Measurements from ENCODE around the gene ZSCAN25. TPM values are rescaled to one million over a fixed set of nuclear protein-coding genes. Genes with fewer than 3 reads are reported as not detected.
"Not testable (repeated sequence)": the region's sequence is repeated elsewhere in the genome, so short reads cannot be mapped to it uniquely, and the experiment has no call there.

The ZSCAN25 gene
- total RNA-seq, 1 donor from 2014 or later, result 29.4 TPM

DNA sequence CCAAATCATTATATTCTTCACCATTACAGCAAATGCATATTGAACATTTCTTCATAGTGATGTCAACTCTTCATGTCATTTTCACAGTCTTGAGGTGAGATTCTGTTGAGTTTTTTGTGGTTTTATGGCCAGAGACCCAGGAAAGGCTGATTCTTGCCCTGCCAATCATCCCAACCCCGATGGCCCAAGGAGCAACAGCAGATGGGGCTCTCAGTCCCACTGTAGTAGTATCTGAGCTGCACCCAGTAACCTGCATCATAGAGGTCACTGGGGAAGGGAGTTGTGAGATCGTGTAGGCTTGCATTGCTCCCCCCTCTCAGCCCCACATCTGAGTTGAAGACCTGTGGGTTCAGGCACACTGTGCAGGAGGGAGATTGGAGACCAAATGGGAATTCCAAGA lies 26.7 kb downstream of the ZSCAN25 start:
- DNase-seq, result no peak
- Mint-ChIP-seq H3K4me3 (no peak overlapping the region), H3K27ac (no peak overlapping the region), H3K27me3 (no peaks in the 10 kb centered on the region), H3K9me3 (peaks cover 11% of the 10 kb centered on the region), H3K36me3 (ENCODE audit: low read depth) (peaks cover 63% of the 10 kb centered on the region), H3K4me1 (peaks cover 18% of the 10 kb centered on the region)
- intact Hi-C loops (cut with micrococcal nuclease), result no loop called here

DNA sequence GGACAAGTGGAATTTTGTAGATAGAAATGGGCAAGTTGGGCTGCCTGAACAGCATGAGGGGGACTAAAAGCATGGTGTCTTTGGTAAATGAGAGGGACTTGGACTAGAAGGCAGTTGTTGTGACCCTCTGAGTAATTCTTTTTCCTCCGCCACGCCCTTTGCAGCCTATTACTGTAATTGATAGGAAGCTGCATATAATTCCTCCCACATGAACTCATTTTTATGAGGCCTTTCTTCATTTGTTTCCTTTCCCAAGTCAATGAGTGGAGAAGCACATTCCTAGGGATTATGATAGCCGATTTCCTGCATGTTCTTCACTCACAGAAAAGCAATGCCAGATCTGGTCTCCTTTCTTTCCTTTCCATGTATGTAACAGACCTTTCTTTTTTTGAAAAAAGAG lies 27.7 kb downstream of the ZSCAN25 start:
- no peak overlapping the region for H3K4me3 Mint-ChIP-seq
- H3K27me3 Mint-ChIP-seq, result no peaks in the 10 kb centered on the region
- intact Hi-C loops (cut with micrococcal nuclease), result no loop called here
- H3K36me3 Mint-ChIP-seq (ENCODE audit: low read depth), result peaks cover 66% of the 10 kb centered on the region
- peaks cover 18% of the 10 kb centered on the region for H3K4me1 Mint-ChIP-seq
- H3K27ac Mint-ChIP-seq, result no peak overlapping the region
- no peak for DNase-seq
- H3K9me3 Mint-ChIP-seq, result peaks cover 11% of the 10 kb centered on the region

DNA sequence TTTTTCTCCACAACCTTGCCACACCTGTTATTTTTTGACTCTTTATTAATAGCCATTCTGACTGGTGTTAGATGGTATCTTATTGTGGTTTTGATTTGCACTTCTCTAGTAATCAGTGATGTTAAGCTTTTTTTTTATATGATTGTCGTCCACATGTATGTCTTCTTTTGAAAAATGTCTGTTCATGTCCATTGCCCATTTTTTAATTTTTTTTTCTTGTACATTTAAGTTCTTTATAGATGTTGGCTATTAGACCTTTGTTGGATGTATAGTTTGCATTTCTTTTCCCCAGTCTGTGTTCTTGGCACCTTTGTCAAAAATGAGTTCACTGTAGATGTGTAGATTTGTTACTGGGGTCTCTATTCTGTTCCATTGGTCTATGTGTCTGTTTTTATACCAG lies 28.8 kb downstream of the ZSCAN25 start:
- peaks cover 18% of the 10 kb centered on the region for H3K4me1 Mint-ChIP-seq
- peaks cover 63% of the 10 kb centered on the region for H3K36me3 Mint-ChIP-seq (ENCODE audit: low read depth)
- peaks cover 11% of the 10 kb centered on the region for H3K9me3 Mint-ChIP-seq

DNA sequence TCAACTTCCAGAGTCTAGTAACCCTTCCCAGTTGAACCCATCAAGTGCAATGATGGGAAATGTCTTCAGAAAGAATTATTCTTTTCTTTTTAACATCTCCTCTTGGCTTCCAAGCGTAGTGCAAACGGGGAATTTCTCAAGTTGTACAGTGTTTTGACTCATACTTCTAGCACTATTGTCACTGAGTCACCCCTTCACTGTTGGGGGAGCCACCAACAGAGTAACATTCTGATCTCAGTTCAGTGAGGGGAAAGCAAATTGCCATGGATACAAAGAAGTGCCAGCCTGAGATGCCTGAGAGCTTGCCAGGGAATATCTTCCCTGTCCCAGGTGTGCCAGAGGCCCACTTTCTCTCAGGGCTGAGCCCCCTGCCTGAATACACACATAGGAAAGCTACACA lies 32.1 kb downstream of the ZSCAN25 start:
- Mint-ChIP-seq H3K4me1 (peaks cover 1% of the 10 kb centered on the region), H3K27me3 (no peaks in the 10 kb centered on the region), H3K36me3 (ENCODE audit: low read depth) (peaks cover 51% of the 10 kb centered on the region), H3K27ac (no peak overlapping the region), H3K4me3 (no peak overlapping the region), H3K9me3 (peaks cover 11% of the 10 kb centered on the region)
- no peak for DNase-seq
- intact Hi-C loops (cut with micrococcal nuclease), result no loop called here

More for the DNA sequence above, 28.8 kb downstream of the ZSCAN25 start:
- no peak for DNase-seq
- no peak overlapping the region for H3K4me3 Mint-ChIP-seq
- H3K27me3 Mint-ChIP-seq, result no peaks in the 10 kb centered on the region
- intact Hi-C loops (cut with micrococcal nuclease), result no loop called here
- H3K27ac Mint-ChIP-seq, result no peak overlapping the region

DNA sequence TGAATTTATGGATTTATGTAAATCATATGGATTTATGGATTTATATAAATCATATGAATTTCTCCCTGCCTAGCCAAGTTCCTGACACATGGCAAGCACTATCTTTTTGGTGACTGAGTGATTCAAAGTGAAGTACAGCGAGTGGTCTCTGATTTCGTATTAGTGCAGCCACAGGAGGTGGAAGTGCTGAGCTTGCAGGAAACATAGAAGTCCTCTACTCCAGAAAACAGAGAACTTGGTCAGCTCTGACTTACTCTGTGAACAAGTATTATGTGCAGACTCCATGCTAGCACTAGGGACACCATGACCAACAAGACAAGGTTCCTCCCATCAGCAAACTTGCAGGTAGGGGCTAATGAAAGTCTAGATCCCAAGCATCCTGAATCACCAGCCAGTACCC lies 34.5 kb downstream of the ZSCAN25 start:
- Mint-ChIP-seq H3K4me1 (no peaks in the 10 kb centered on the region), H3K4me3 (no peak overlapping the region), H3K27me3 (no peaks in the 10 kb centered on the region), H3K27ac (no peak overlapping the region), H3K9me3 (peaks cover 3% of the 10 kb centered on the region), H3K36me3 (ENCODE audit: low read depth) (peaks cover 35% of the 10 kb centered on the region)
- intact Hi-C loops (cut with micrococcal nuclease), result no loop called here
- DNase-seq, result no peak

DNA sequence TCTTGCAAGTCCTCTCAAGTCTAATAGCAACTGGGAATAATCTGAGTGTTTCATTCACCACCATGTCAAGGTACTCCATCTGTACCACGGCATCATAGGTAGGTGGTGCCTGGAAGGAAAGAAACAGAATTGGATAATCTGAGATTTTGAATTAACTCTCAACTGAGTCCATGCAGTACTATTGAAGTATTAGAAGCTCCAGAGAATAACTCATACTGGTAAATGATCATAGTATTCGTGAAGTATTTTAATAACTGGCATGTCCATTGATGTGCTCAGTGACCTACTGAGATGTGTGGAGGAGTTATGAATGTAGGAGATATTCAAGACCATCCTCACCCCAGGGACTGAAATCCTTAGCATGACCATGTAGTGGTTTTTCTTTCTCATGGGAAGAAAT lies 35.9 kb downstream of the ZSCAN25 start:
- no peak for DNase-seq
- no peaks in the 10 kb centered on the region for H3K4me1 Mint-ChIP-seq
- H3K9me3 Mint-ChIP-seq, result peaks cover 1% of the 10 kb centered on the region
- intact Hi-C loops (cut with micrococcal nuclease), result no loop called here
- peaks cover 31% of the 10 kb centered on the region for H3K36me3 Mint-ChIP-seq (ENCODE audit: low read depth)
- H3K27me3 Mint-ChIP-seq, result no peaks in the 10 kb centered on the region
- no peak overlapping the region for H3K27ac Mint-ChIP-seq
- H3K4me3 Mint-ChIP-seq, result no peak overlapping the region

DNA sequence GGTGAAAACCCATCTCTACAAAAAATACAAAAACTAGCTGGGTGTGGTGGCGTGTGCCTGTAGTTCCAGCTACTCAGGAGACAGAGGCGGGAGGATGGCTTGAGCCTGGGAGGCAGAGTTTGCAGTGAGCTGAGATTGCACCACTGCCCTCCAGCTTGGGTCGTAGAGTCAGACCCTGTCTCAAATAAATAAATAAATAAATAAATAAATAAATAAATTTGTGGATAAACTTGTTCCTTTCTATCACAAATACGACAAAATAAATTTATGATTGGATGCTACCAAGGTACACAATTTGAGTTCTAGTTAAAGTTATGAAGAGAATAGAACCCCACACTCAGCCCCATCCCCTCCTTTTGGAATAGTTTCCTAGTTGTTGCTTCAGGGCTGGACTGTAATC lies 36.5 kb downstream of the ZSCAN25 start:
- H3K27ac Mint-ChIP-seq, H3K9me3 Mint-ChIP-seq, H3K4me3 Mint-ChIP-seq: not testable (repeated sequence)

DNA sequence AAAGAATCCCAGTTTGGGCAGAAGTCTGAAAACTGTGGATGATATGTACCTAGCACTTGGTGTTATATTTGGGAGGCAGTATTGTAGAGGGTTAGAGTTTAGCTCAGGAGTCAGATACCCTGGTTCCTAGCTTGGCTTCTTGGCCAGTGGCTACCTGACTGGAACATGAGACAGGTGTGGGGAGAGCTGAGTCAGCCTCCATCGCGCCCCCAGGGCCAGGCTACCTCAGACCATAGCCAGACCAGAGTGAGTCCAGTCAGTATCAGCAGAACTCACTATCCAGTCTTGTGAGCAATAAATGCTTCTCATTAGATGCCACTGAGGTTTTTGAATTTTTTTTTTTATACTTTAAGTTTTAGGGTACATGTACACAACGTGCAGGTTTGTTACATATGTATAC lies 37.0 kb downstream of the ZSCAN25 start:
- no peaks in the 10 kb centered on the region for H3K27me3 Mint-ChIP-seq
- DNase-seq, result no peak
- intact Hi-C loops (cut with micrococcal nuclease), result no loop called here
- peaks cover 29% of the 10 kb centered on the region for H3K36me3 Mint-ChIP-seq (ENCODE audit: low read depth)
- H3K27ac Mint-ChIP-seq, result no peak overlapping the region
- no peak overlapping the region for H3K4me3 Mint-ChIP-seq
- no peaks in the 10 kb centered on the region for H3K4me1 Mint-ChIP-seq
- peaks cover 4% of the 10 kb centered on the region for H3K9me3 Mint-ChIP-seq

More for the DNA sequence above, 36.5 kb downstream of the ZSCAN25 start:
- DNase-seq; H3K4me1 Mint-ChIP-seq; intact Hi-C loops (cut with micrococcal nuclease); H3K27me3 Mint-ChIP-seq: not testable (repeated sequence)
- peaks cover 27% of the 10 kb centered on the region for H3K36me3 Mint-ChIP-seq (ENCODE audit: low read depth)

DNA sequence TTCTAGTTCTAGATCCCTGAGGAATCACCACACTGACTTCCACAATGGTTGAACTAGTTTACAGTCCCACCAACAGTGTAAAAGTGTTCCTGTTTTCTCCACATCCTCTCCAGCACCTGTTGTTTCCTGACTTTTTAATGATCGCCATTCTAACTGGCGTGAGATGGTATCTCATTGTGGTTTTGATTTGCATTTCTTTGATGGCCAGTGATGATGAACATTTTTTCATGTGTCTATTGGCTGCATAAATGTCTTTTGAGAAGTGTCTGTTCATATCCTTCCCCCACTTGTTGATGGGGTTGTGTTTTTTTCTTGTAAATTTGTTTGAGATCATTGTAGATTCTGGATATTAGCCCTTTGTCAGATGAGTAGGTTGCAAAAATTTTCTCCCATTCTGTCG lies 37.9 kb downstream of the ZSCAN25 start:
- H3K27me3 Mint-ChIP-seq; H3K27ac Mint-ChIP-seq; DNase-seq; H3K4me3 Mint-ChIP-seq; H3K4me1 Mint-ChIP-seq; intact Hi-C loops (cut with micrococcal nuclease); H3K9me3 Mint-ChIP-seq: not testable (repeated sequence)
- peaks cover 23% of the 10 kb centered on the region for H3K36me3 Mint-ChIP-seq (ENCODE audit: low read depth)

DNA sequence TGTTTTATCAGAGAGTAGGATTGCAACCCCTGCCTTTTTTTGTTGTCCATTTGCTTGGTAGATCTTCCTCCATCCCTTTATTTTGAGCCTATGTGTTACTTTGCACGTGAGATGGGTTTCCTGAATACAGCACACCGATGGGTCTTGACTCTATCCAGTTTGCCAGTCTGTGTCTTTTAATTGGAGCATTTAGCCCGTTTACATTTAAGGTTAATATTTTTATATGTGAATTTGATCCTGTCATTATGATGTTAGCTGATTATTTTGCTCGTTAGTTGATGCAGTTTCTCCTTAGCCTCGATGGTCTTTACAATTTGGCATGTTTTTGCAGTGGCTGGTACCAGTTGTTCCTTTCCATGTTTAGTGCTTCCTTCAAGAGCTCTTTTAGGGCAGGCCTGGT lies 41.1 kb downstream of the ZSCAN25 start:
- DNase-seq; H3K27ac Mint-ChIP-seq; H3K9me3 Mint-ChIP-seq; H3K4me3 Mint-ChIP-seq; H3K4me1 Mint-ChIP-seq; intact Hi-C loops (cut with micrococcal nuclease); H3K27me3 Mint-ChIP-seq: not testable (repeated sequence)
- H3K36me3 Mint-ChIP-seq (ENCODE audit: low read depth), result peaks cover 26% of the 10 kb centered on the region

DNA sequence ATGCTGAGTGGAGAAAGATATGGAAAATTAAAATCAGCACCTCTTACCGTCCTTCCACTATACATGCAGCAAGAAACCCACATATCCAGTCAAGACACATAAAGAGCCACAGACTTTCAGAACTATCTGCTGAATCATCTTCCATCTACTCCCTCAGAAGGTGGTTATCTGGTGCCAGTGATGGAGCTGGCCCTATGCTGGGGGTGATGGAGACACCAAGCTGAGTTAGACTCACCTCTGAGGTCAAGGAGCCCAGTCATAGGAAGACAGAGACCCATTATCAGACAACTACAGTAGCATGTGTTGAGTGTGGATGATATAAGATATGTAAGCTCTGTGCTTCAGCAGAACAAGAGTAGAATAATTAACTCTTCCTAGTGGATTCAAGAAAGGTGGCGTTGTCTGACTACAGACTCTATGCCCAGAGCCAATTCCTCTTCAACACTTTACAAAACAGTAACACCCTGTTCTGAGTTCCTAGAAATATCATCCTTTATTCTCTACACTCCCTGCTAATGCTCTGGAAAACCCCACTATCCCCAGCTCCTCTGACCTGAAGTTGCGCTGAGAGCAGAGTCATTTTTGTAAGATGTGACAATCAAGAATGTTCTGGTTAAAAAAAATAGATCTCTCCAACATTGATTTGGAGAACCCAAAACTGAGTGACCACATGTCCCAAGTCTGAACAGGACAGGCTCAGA lies 48.7 kb downstream of the ZSCAN25 start:
- no peak for DNase-seq
- intact Hi-C loops (cut with micrococcal nuclease), result no loop called here
- H3K36me3 Mint-ChIP-seq (ENCODE audit: low read depth), result peaks cover 27% of the 10 kb centered on the region
- no peaks in the 10 kb centered on the region for H3K27me3 Mint-ChIP-seq
- H3K4me3 Mint-ChIP-seq, result no peak overlapping the region
- H3K27ac Mint-ChIP-seq, result no peak overlapping the region
- peaks cover 7% of the 10 kb centered on the region for H3K4me1 Mint-ChIP-seq
- no peaks in the 10 kb centered on the region for H3K9me3 Mint-ChIP-seq

DNA sequence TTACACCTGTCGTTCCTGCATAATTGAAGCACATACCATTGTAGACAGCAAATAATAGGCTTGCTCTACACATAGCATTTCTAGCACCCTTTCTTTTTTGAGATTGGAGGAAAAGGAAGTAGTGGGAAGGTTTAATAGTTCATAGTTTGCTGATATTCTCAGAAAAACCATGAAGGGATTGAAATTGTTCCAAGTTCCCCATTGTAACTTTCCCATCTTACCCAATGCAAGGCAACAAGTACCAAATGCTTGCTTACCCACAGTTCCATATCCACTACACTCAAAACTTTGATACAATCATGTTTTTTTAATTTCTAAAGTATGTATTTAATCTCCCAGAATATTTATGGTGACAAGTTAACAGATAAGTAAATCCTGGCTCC lies 49.3 kb downstream of the ZSCAN25 start:
- peaks cover 7% of the 10 kb centered on the region for H3K4me1 Mint-ChIP-seq
- peaks cover 26% of the 10 kb centered on the region for H3K36me3 Mint-ChIP-seq (ENCODE audit: low read depth)
- no peak overlapping the region for H3K4me3 Mint-ChIP-seq
- no peaks in the 10 kb centered on the region for H3K9me3 Mint-ChIP-seq
- no peaks in the 10 kb centered on the region for H3K27me3 Mint-ChIP-seq
- H3K27ac Mint-ChIP-seq, result no peak overlapping the region
- intact Hi-C loops (cut with micrococcal nuclease), result no loop called here
- DNase-seq, result no peak

DNA sequence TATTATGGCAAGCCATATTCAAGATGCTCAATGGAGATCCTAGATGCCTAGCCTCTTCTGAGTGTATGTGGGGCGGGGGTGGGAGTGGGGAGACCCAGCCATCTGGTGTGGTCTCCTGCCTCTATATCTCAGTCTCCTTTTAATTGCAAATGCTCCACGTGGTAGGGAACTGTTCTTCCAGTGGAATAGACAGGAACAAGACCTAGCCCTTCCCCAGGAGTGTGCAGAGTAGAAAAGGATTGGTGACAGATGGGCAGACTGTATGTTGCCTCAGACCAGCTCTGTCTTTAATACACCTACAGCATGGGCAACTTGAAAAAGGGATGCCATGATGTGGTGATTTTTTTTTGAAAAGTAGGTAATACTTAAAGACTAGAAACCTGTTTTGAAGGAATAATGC lies 50.4 kb downstream of the ZSCAN25 start:
- H3K9me3 Mint-ChIP-seq, result no peaks in the 10 kb centered on the region
- H3K4me3 Mint-ChIP-seq, result no peak overlapping the region
- intact Hi-C loops (cut with micrococcal nuclease), result no loop called here
- no peak overlapping the region for H3K27ac Mint-ChIP-seq
- no peak for DNase-seq
- peaks cover 7% of the 10 kb centered on the region for H3K4me1 Mint-ChIP-seq
- H3K27me3 Mint-ChIP-seq, result no peaks in the 10 kb centered on the region
- H3K36me3 Mint-ChIP-seq (ENCODE audit: low read depth), result peaks cover 21% of the 10 kb centered on the region

DNA sequence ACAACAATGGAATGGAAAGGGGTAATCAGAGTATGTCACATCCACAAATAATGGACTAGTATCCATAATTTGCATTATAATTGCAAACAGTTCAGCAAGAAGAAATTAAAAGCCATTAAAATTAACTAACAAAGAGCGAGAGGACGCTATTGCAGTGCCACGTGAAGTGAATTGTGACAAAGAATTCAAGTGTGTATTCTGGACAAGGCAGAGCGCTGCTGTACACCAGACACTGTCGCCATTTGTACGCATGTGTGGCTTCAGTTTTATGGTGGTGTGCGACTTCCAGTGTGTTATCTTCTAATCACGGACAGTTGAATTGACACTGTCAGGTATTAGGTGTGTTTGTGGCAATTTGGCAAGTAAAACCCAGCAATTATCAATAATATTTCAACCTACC lies 51.8 kb downstream of the ZSCAN25 start:
- no peak overlapping the region for H3K4me3 Mint-ChIP-seq
- intact Hi-C loops (cut with micrococcal nuclease), result no loop called here
- DNase-seq, result no peak
- H3K27ac Mint-ChIP-seq, result no peak overlapping the region
- H3K36me3 Mint-ChIP-seq (ENCODE audit: low read depth), result peaks cover 16% of the 10 kb centered on the region
- peaks cover 7% of the 10 kb centered on the region for H3K4me1 Mint-ChIP-seq
- no peaks in the 10 kb centered on the region for H3K27me3 Mint-ChIP-seq
- H3K9me3 Mint-ChIP-seq, result no peaks in the 10 kb centered on the region

DNA sequence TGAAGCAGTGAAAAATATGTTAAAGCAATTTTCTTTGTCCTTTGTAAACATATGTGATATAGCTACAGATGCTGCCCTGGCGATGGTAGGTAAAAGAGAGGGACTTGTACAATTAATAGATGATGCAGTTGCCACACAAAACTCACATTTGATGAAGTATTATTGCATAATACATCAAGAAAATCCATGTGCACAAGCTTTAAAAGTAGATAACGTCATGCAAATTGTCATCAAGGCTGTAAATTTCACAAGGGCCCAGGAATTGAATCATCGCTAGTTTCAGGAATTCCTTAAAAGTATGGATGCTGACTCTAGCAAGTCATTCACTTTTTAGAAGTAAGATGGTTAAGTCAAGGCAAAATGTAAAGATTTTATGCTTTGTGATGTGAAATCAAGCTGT lies 53.0 kb downstream of the ZSCAN25 start:
- Mint-ChIP-seq H3K27ac (no peak overlapping the region), H3K36me3 (ENCODE audit: low read depth) (peaks cover 9% of the 10 kb centered on the region), H3K9me3 (no peaks in the 10 kb centered on the region), H3K27me3 (no peaks in the 10 kb centered on the region), H3K4me1 (peaks cover 8% of the 10 kb centered on the region), H3K4me3 (no peak overlapping the region)
- intact Hi-C loops (cut with micrococcal nuclease), result no loop called here
- no peak for DNase-seq
